Measurements from ENCODE around the gene TANC1.
"Not testable (repeated sequence)": the region's sequence is repeated elsewhere in the genome, so short reads cannot be mapped to it uniquely, and the experiment has no call there.

Gene TANC1

GRCh38 chr2:159029936-159030335 is 61.5 kb downstream of the TANC1 start:
- no peak for DNase-seq (ENCODE audit: low read depth in 2 of 2)

GRCh38 chr2:159030674-159031380 is 62.4 kb downstream of the TANC1 start:
- DNase-seq (ENCODE audit: low read depth in 2 of 2): no peak

GRCh38 chr2:159032146-159032545 is 63.7 kb downstream of the TANC1 start:
- DNase-seq (ENCODE audit: low read depth in 2 of 2): no peak

- no peak for DNase-seq (ENCODE audit: low read depth in 2 of 2)
Observed at GRCh38 chr2:159032580-159032979, 64.1 kb downstream of the TANC1 start.

GRCh38 chr2:159034713-159035112 is 66.3 kb downstream of the TANC1 start:
- DNase-seq (ENCODE audit: low read depth in 2 of 2): no peak

GRCh38 chr2:159035790-159036411 is 67.5 kb downstream of the TANC1 start:
- no peak for DNase-seq (ENCODE audit: low read depth in 2 of 2)

- DNase-seq (ENCODE audit: low read depth in 2 of 2): not testable (repeated sequence)
Observed at GRCh38 chr2:159036461-159036860, 68.0 kb downstream of the TANC1 start.

- DNase-seq (ENCODE audit: low read depth in 2 of 2): not testable (repeated sequence)
Observed at GRCh38 chr2:159041328-159041727, 72.9 kb downstream of the TANC1 start.

GRCh38 chr2:159042115-159042850 is 73.8 kb downstream of the TANC1 start:
- no peak for DNase-seq (ENCODE audit: low read depth in 2 of 2)

GRCh38 chr2:159043710-159044109 is 75.3 kb downstream of the TANC1 start:
- no peak for DNase-seq (ENCODE audit: low read depth in 2 of 2)

- DNase-seq (ENCODE audit: low read depth in 2 of 2): no peak
Observed at GRCh38 chr2:159044804-159045286, 76.4 kb downstream of the TANC1 start.

- no peak for DNase-seq (ENCODE audit: low read depth in 2 of 2)
Observed at GRCh38 chr2:159045545-159046454, 77.4 kb downstream of the TANC1 start.

- no peak for DNase-seq (ENCODE audit: low read depth in 2 of 2)
Observed at GRCh38 chr2:159046966-159047365, 78.5 kb downstream of the TANC1 start.

- no peak for DNase-seq (ENCODE audit: low read depth in 2 of 2)
Observed at GRCh38 chr2:159050426-159050825, 82.0 kb downstream of the TANC1 start.

GRCh38 chr2:159051133-159051532 is 82.7 kb downstream of the TANC1 start:
- DNase-seq (ENCODE audit: low read depth in 2 of 2): no peak

- no peak for DNase-seq (ENCODE audit: low read depth in 2 of 2)
Observed at GRCh38 chr2:159051661-159052060, 83.2 kb downstream of the TANC1 start.

GRCh38 chr2:159052157-159052601 is 83.7 kb downstream of the TANC1 start:
- DNase-seq (ENCODE audit: low read depth in 2 of 2): no peak

GRCh38 chr2:159053161-159054031 is 85.0 kb downstream of the TANC1 start:
- no peak for DNase-seq (ENCODE audit: low read depth in 2 of 2)

GRCh38 chr2:159054032-159054334 is 85.5 kb downstream of the TANC1 start:
- DNase-seq (ENCODE audit: low read depth in 2 of 2): no peak

- no peak for DNase-seq (ENCODE audit: low read depth in 2 of 2)
Observed at GRCh38 chr2:159054985-159055384, 86.5 kb downstream of the TANC1 start.

- no peak for DNase-seq (ENCODE audit: low read depth in 2 of 2)
Observed at GRCh38 chr2:159060518-159060917, 92.1 kb downstream of the TANC1 start.
